ENCODE measurements around the gene SHLD1.
A peak's percentile ranks its signal among the peaks of the same experiment; 100 is the strongest.

SHLD1 gene

GRCh38 chr20:5818346-5818681, 68.1 kb downstream of the SHLD1 start:
- H3K4me2 ChIP-seq (ENCODE audit: low read depth, low read length, poor library complexity, severe bottlenecking) = peak overlapping the region; percentile 46
- peak overlapping the region; percentile 86 for H3K27ac ChIP-seq (ENCODE audit: low read depth, low read length)
- H3K4me3 ChIP-seq (ENCODE audit: insufficient read depth, low read length, poor library complexity, severe bottlenecking) = no peak overlapping the region
- peaks cover 33% of the 10 kb centered on the region for H3F3A ChIP-seq (ENCODE audit: insufficient read depth)
- H3K9ac ChIP-seq (ENCODE audit: low read length) = peak overlapping the region; percentile 43; the same call in 1 of the 2 replicates
- H3K9me2 ChIP-seq (replicated peaks; ENCODE audit: insufficient read depth, low read length) = no peaks in the 10 kb centered on the region
- H3K36me3 ChIP-seq (ENCODE audit: low read length) = no peaks in the 10 kb centered on the region
- peaks cover 21% of the 10 kb centered on the region for H3K79me2 ChIP-seq (ENCODE audit: insufficient read depth, low read length)
- TF ChIP-seq, protein P1, sequence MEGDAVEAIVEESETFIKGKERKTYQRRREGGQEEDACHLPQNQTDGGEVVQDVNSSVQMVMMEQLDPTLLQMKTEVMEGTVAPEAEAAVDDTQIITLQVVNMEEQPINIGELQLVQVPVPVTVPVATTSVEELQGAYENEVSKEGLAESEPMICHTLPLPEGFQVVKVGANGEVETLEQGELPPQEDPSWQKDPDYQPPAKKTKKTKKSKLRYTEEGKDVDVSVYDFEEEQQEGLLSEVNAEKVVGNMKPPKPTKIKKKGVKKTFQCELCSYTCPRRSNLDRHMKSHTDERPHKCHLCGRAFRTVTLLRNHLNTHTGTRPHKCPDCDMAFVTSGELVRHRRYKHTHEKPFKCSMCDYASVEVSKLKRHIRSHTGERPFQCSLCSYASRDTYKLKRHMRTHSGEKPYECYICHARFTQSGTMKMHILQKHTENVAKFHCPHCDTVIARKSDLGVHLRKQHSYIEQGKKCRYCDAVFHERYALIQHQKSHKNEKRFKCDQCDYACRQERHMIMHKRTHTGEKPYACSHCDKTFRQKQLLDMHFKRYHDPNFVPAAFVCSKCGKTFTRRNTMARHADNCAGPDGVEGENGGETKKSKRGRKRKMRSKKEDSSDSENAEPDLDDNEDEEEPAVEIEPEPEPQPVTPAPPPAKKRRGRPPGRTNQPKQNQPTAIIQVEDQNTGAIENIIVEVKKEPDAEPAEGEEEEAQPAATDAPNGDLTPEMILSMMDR (IDR thresholded peaks at IDR 0.05; ENCODE audit: insufficient read depth, low read length, poor library complexity, severe bottlenecking) = no peak
- TF ChIP-seq EZH2phosphoT487 (conservative IDR thresholded peaks at IDR 0.05; ENCODE audit: low read length) = no peak
- H4K20me1 ChIP-seq (ENCODE audit: low read depth, low read length) = no peaks in the 10 kb centered on the region
- no peak overlapping the region for H2AFZ ChIP-seq (ENCODE audit: low read depth, low read length, severe bottlenecking)
- no peaks in the 10 kb centered on the region for H3K9me3 ChIP-seq (ENCODE audit: insufficient read depth, low read length)
- no peaks in the 10 kb centered on the region for H3K27me3 ChIP-seq (ENCODE audit: low read length)

- peaks cover 18% of the 10 kb centered on the region for H3K79me2 ChIP-seq (ENCODE audit: insufficient read depth, low read length)
- no peaks in the 10 kb centered on the region for H4K20me1 ChIP-seq (ENCODE audit: low read depth, low read length)
- H3F3A ChIP-seq (ENCODE audit: insufficient read depth) = peaks cover 13% of the 10 kb centered on the region
- H3K27ac ChIP-seq (ENCODE audit: low read depth, low read length) = 0 out of 2 replicates have a peak overlapping the region, but pooled peaks have one; percentile 22
- H2AFZ ChIP-seq (ENCODE audit: low read depth, low read length, severe bottlenecking) = no peak overlapping the region
- no peaks in the 10 kb centered on the region for H3K36me3 ChIP-seq (ENCODE audit: low read length)
- TF ChIP-seq, protein P1 (IDR thresholded peaks at IDR 0.05; ENCODE audit: insufficient read depth, low read length, poor library complexity, severe bottlenecking) = no peak
- no peak for TF ChIP-seq EZH2phosphoT487 (conservative IDR thresholded peaks at IDR 0.05; ENCODE audit: low read length)
- no peaks in the 10 kb centered on the region for H3K9me2 ChIP-seq (replicated peaks; ENCODE audit: insufficient read depth, low read length)
- no peak overlapping the region for H3K4me3 ChIP-seq (ENCODE audit: insufficient read depth, low read length, poor library complexity, severe bottlenecking)
- no peak overlapping the region for H3K4me2 ChIP-seq (ENCODE audit: low read depth, low read length, poor library complexity, severe bottlenecking)
- H3K27me3 ChIP-seq (ENCODE audit: low read length) = no peaks in the 10 kb centered on the region
- no peak overlapping the region for H3K9ac ChIP-seq (ENCODE audit: low read length)
- no peaks in the 10 kb centered on the region for H3K9me3 ChIP-seq (ENCODE audit: insufficient read depth, low read length)
These were observed 70.5 kb downstream of the SHLD1 start for GRCh38 chr20:5820738-5821137.

- TF ChIP-seq, protein P1 (IDR thresholded peaks at IDR 0.05; ENCODE audit: insufficient read depth, low read length, poor library complexity, severe bottlenecking) = no peak
- TF ChIP-seq EZH2phosphoT487 (conservative IDR thresholded peaks at IDR 0.05; ENCODE audit: low read length) = no peak
- H2AFZ ChIP-seq (ENCODE audit: low read depth, low read length, severe bottlenecking) = no peak overlapping the region
- H4K20me1 ChIP-seq (ENCODE audit: low read depth, low read length) = no peaks in the 10 kb centered on the region
- no peaks in the 10 kb centered on the region for H3K9me3 ChIP-seq (ENCODE audit: insufficient read depth, low read length)
- H3K27me3 ChIP-seq (ENCODE audit: low read length) = no peaks in the 10 kb centered on the region
- H3K4me3 ChIP-seq (ENCODE audit: insufficient read depth, low read length, poor library complexity, severe bottlenecking) = no peak overlapping the region
- H3K9ac ChIP-seq (ENCODE audit: low read length) = no peak overlapping the region
- no peak overlapping the region for H3K27ac ChIP-seq (ENCODE audit: low read depth, low read length)
- peaks cover 4% of the 10 kb centered on the region for H3F3A ChIP-seq (ENCODE audit: insufficient read depth)
- H3K4me2 ChIP-seq (ENCODE audit: low read depth, low read length, poor library complexity, severe bottlenecking) = no peak overlapping the region
- no peaks in the 10 kb centered on the region for H3K9me2 ChIP-seq (replicated peaks; ENCODE audit: insufficient read depth, low read length)
- H3K79me2 ChIP-seq (ENCODE audit: insufficient read depth, low read length) = peaks cover 18% of the 10 kb centered on the region
- no peaks in the 10 kb centered on the region for H3K36me3 ChIP-seq (ENCODE audit: low read length)
These were observed 71.5 kb downstream of the SHLD1 start for GRCh38 chr20:5821627-5822215.
